Measurements from ENCODE around the gene PHACTR4. TPM values are rescaled to one million over a fixed set of nuclear protein-coding genes. Genes with fewer than 3 reads are reported as not detected.

Gene PHACTR4
- total and polyA plus RNA-seq, 4 donors: 15.1 to 34.9 (median 20.6) TPM

DNA sequence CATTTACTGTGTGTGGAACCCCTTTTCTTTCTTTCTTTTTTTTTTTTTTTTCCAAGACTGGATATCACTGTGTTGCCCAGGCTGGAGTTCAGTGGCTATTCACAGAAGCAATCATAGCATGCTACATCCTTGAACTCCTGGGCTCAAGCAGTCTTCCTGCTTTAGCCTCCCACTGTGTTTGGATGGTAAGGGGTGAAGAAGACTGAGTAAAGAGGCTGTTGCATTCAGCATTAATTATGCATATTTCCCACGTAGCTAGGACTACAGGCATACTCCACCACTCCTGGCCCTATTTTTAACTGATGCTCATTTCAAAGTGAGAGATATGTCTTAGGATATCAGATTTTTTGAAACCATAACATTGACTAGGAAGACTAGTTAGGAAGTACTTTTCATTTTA, 39.5 kb downstream of the PHACTR4 start:
- 91 to 96% methylated on average over 1 of the region's 1 CpG for WGBS, 2 donors
- H3K4me1 ChIP-seq (ENCODE audit: control insufficient read depth in 5 of 5, insufficient read depth in 5 of 5, low read length in 5 of 5): no peaks in the 10 kb centered on the region

DNA sequence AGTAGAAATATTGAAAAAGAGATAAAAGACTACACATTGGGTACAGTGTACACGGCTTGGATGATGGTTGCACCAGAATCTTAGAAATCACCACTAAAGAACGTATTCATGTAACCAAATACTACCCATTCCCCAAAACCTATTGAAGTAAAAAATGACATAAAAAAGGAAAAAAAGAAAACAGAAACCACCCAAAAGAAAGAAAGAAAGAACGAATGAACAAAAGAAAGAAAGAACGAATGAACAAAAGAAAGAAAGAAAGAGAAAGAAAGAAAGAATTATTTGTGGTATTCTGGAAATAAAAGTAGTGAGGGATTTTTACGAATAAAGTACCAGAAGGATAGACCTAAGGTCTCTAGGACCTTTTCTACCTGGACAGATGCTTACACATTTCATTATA, 42.1 kb downstream of the PHACTR4 start:
- no peak overlapping the region for H3K9ac ChIP-seq (ENCODE audit: insufficient read depth in 1 of 2, low read length in 2 of 2)
- H3K4me3 ChIP-seq: no peak overlapping the region
- TF ChIP-seq CTCF (IDR thresholded peaks at IDR 0.05; ENCODE audit: control extremely low read depth, extremely low read depth): no peak
- ATAC-seq (ENCODE audit: insufficient read depth, low FRiP score): no peak
- 92 to 93% methylated on average over 5 of the region's 5 CpGs for WGBS, 2 donors
- no peak for DNase-seq
- peaks cover 0 to 2% (median under 1%) of the 10 kb centered on the region in 4 donors for H3K36me3 ChIP-seq (ENCODE audit: control insufficient read depth in 4 of 4, insufficient read depth in 4 of 4, low read length in 4 of 4)
- H3K4me1 ChIP-seq (ENCODE audit: control insufficient read depth in 5 of 5, insufficient read depth in 5 of 5, low read length in 5 of 5): no peaks in the 10 kb centered on the region
- H3K9me3 ChIP-seq (ENCODE audit: control insufficient read depth in 4 of 4, insufficient read depth in 3 of 4, low read length in 3 of 4): no peaks in the 10 kb centered on the region
- no peak overlapping the region for H3K27ac ChIP-seq (ENCODE audit: low read depth in 1 of 2, low read length in 1 of 2)
- no peaks in the 10 kb centered on the region for H3K27me3 ChIP-seq (ENCODE audit: control insufficient read depth in 3 of 3, insufficient read depth in 3 of 3, low read length in 2 of 3)

More for the DNA sequence above, 39.5 kb downstream of the PHACTR4 start:
- peaks cover 0 to 2% (median under 1%) of the 10 kb centered on the region in 4 donors for H3K36me3 ChIP-seq (ENCODE audit: control insufficient read depth in 4 of 4, insufficient read depth in 4 of 4, low read length in 4 of 4)
- ATAC-seq (ENCODE audit: insufficient read depth, low FRiP score): no peak
- no peak overlapping the region for H3K9ac ChIP-seq (ENCODE audit: insufficient read depth in 1 of 2, low read length in 2 of 2)
- no peaks in the 10 kb centered on the region for H3K9me3 ChIP-seq (ENCODE audit: control insufficient read depth in 4 of 4, insufficient read depth in 3 of 4, low read length in 3 of 4)
- no peaks in the 10 kb centered on the region for H3K27me3 ChIP-seq (ENCODE audit: control insufficient read depth in 3 of 3, insufficient read depth in 3 of 3, low read length in 2 of 3)
- TF ChIP-seq CTCF (IDR thresholded peaks at IDR 0.05; ENCODE audit: control extremely low read depth, extremely low read depth): no peak
- no peak overlapping the region for H3K27ac ChIP-seq (ENCODE audit: low read depth in 1 of 2, low read length in 1 of 2)
- no peak overlapping the region for H3K4me3 ChIP-seq
- no peak for DNase-seq

DNA sequence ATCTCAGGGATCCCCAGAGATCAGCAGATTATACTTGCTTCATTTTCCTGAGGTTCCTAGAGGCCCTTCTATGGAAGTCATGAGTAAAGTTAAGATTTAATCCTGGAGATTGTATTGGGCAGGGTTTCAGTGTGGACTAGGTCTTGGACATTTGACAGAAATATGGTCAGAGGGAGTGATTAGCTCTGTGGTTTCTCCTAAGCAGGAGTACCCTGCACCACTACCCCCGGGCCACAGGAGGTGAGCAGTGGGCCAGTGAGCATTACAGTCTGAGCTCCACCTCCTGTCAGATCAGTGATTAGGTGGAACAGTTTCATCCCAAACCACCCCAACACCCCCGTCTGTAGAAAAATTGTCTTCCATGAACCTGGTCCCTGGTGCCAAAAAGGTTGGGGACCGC, 43.2 kb downstream of the PHACTR4 start:
- peaks cover 0 to 2% (median under 1%) of the 10 kb centered on the region in 4 donors for H3K36me3 ChIP-seq (ENCODE audit: control insufficient read depth in 4 of 4, insufficient read depth in 4 of 4, low read length in 4 of 4)
- no peaks in the 10 kb centered on the region for H3K9me3 ChIP-seq (ENCODE audit: control insufficient read depth in 4 of 4, insufficient read depth in 3 of 4, low read length in 3 of 4)
- no peak overlapping the region for H3K4me3 ChIP-seq
- peaks cover 0 to 3% (median 0%) of the 10 kb centered on the region in 5 donors for H3K4me1 ChIP-seq (ENCODE audit: control insufficient read depth in 5 of 5, insufficient read depth in 5 of 5, low read length in 5 of 5)
- TF ChIP-seq CTCF (IDR thresholded peaks at IDR 0.05; ENCODE audit: control extremely low read depth, extremely low read depth): no peak
- no peak overlapping the region for H3K9ac ChIP-seq (ENCODE audit: insufficient read depth in 1 of 2, low read length in 2 of 2)
- no peak overlapping the region for H3K27ac ChIP-seq (ENCODE audit: low read depth in 1 of 2, low read length in 1 of 2)
- no peak for DNase-seq
- H3K27me3 ChIP-seq (ENCODE audit: control insufficient read depth in 3 of 3, insufficient read depth in 3 of 3, low read length in 2 of 3): no peaks in the 10 kb centered on the region
- no peak for ATAC-seq (ENCODE audit: insufficient read depth, low FRiP score)
- WGBS, 2 donors: 89 to 93% methylated on average over 3 of the region's 3 CpGs
